HCT116 (cell line): Measurements from ENCODE around the gene PHLPP2.

Experiments used
- EZH2 ChIP-seq: fragments of 200-600 bp; sonication (generic); IDR thresholded peaks from 2 replicates; pipeline ENCODE4 v1.6.1; 2017; ENCODE audit warnings: antibody characterized with exemption, mixed run types
- JUND ChIP-seq: IDR thresholded peaks from 2 replicates; pipeline ENCODE4 v1.6.1; 2012
- POLR2A ChIP-seq: IDR thresholded peaks from 2 replicates; pipeline ENCODE4 v1.7.0; 2011; ENCODE audit warnings: borderline replicate concordance; ENCODE audit not compliant: insufficient read depth, insufficient read length; ENCODE audit errors: extremely low read depth
- SP1 ChIP-seq: IDR thresholded peaks from 2 replicates; pipeline ENCODE4 v1.6.1; 2012; ENCODE audit warnings: low read depth
- SRF ChIP-seq: IDR thresholded peaks from 2 replicates; pipeline ENCODE4 v1.6.1; 2012; ENCODE audit warnings: low read depth
- TF ChIP-seq, protein P1 (sequence below), 3 experiments: fragments of 200-600 bp in 1 of 3; sonication (generic) in 1 of 3; IDR thresholded peaks in 2 of 3; conservative IDR thresholded peaks in 1 of 3; 2 replicates each; pipeline ENCODE4 v1.5.1; 2012 to 2017; ENCODE audit warnings: low read depth in 2 of 3, low read length in 2 of 3, antibody characterized with exemption in 1 of 3, borderline replicate concordance in 1 of 3, control low read depth in 1 of 3, mild to moderate bottlenecking in 1 of 3, mixed read lengths in 1 of 3, mixed run types in 1 of 3, moderate library complexity in 1 of 3; ENCODE audit not compliant: insufficient read depth in 1 of 3

DNA sequence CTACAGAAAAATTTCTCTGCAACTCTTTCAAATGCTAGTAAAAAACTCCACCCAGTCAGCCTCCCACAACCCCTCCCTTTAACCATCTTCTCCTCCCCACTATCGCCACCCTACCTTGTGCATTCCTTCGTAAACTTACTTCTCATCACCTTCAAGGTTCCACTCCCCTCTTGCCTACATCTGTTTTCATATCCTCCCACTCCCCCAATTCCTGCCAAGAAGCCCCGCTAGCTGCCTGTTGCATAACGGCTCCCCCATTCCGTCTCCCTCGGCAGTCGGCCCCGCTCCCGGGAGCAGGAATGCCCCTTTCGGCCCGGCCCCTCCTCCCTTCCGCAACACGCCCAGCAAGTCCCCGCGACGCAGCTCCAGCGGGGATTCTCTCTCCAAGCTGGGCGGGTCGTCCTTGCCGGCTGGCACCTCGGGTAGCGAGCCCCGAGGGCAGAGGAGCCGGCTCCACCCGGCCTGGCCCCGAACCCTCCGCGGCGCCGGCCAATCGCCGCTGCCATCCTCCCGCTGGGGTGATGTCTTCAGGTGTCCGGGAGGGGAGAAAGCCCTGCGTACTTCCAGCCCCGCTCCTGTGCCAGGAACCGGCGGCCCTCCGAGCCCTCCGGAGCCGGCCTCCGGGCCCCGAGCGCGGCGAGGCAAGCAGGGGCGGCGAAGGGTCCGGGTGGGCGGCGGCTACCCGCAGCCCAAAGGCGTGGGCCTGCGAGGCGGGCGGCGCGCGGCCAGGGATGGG is 1.5 kb downstream of the PHLPP2 start:
- no peak for TF ChIP-seq POLR2A
- TF ChIP-seq, protein P1, sequence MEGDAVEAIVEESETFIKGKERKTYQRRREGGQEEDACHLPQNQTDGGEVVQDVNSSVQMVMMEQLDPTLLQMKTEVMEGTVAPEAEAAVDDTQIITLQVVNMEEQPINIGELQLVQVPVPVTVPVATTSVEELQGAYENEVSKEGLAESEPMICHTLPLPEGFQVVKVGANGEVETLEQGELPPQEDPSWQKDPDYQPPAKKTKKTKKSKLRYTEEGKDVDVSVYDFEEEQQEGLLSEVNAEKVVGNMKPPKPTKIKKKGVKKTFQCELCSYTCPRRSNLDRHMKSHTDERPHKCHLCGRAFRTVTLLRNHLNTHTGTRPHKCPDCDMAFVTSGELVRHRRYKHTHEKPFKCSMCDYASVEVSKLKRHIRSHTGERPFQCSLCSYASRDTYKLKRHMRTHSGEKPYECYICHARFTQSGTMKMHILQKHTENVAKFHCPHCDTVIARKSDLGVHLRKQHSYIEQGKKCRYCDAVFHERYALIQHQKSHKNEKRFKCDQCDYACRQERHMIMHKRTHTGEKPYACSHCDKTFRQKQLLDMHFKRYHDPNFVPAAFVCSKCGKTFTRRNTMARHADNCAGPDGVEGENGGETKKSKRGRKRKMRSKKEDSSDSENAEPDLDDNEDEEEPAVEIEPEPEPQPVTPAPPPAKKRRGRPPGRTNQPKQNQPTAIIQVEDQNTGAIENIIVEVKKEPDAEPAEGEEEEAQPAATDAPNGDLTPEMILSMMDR (IDR thresholded peaks at IDR 0.05 in 2 of 3, conservative IDR thresholded peaks at IDR 0.05 in 1 of 3; ENCODE audit: borderline replicate concordance in 1 of 3, insufficient read depth in 1 of 3, low read depth in 2 of 3, low read length in 2 of 3): no peak
- no peak for TF ChIP-seq JUND
- TF ChIP-seq SP1: no peak
- no peak for TF ChIP-seq EZH2
- TF ChIP-seq SRF: no peak
